Stomach smooth muscle (tissue), 2 donors: ENCODE data around the gene SCLY.

Source experiments
- H3K27ac ChIP-seq: one replicate; pipeline ENCODE4 v1.7.0; 2013; ENCODE audit warnings: mild to moderate bottlenecking, low read length, inconsistent platforms
- H3K27me3 ChIP-seq, 2 donors: one replicate each; pipeline ENCODE4 v1.7.0; 2013; ENCODE audit warnings: low read length in 2 of 2; ENCODE audit not compliant: insufficient read depth in 2 of 2, control insufficient read depth in 1 of 2
- H3K36me3 ChIP-seq, 2 donors: one replicate each; pipeline ENCODE4 v1.7.0; 2013; ENCODE audit warnings: low read length in 2 of 2; ENCODE audit not compliant: control insufficient read depth in 2 of 2, insufficient read depth in 2 of 2
- H3K4me1 ChIP-seq: one replicate; pipeline ENCODE4 v1.7.0; 2013; ENCODE audit warnings: low read length; ENCODE audit not compliant: control insufficient read depth, insufficient read depth
- H3K4me3 ChIP-seq, 2 donors: one replicate each; pipeline ENCODE4 v1.7.0; 2013; ENCODE audit warnings: low read length in 2 of 2
- H3K9ac ChIP-seq, 2 donors: one replicate each; pipeline ENCODE4 v1.7.0; 2013; ENCODE audit warnings: low read length in 2 of 2, mild to moderate bottlenecking in 1 of 2
- H3K9me3 ChIP-seq, 2 donors: one replicate each; pipeline ENCODE4 v1.7.0; 2013; ENCODE audit warnings: low read length in 2 of 2; ENCODE audit not compliant: control insufficient read depth in 2 of 2
- donor health status: healthy.
- donor health status: Pancreatic carcinoma.

The SCLY gene

GRCh38 chr2:238087211-238087610 lies 26.4 kb downstream of the SCLY start:
- H3K36me3 ChIP-seq: peaks cover 9% of the 10 kb centered on the region in 2 donors
- H3K27ac ChIP-seq: no peak overlapping the region
- H3K9me3 ChIP-seq: no peaks in the 10 kb centered on the region
- H3K27me3 ChIP-seq: no peaks in the 10 kb centered on the region
- H3K4me3 ChIP-seq: no peak overlapping the region
- H3K4me1 ChIP-seq: no peaks in the 10 kb centered on the region
- H3K9ac ChIP-seq: no peak overlapping the region

DNA sequence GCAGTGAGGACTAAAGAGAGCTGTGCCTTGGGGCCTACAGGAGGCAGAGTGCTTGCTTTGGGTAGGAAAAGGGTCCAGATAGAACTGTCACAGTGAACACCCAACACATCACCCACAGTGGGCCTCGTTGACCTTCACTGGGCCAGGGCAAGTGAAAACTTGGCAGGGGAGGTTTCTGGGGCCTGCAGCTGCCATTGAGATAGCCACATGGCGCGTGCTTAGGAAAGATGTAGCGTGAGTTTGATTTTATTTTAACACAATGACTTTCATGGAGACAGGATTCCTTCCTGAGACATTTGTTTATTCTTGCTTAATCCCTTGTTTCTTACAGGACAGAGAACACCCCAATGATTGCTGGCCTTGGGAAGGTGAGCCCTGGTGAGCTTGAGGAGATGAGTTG lies 30.1 kb downstream of the SCLY start:
- no peak overlapping the region for H3K27ac ChIP-seq
- H3K9ac ChIP-seq: no peak overlapping the region
- H3K4me1 ChIP-seq: no peaks in the 10 kb centered on the region
- no peak overlapping the region for H3K4me3 ChIP-seq
- no peaks in the 10 kb centered on the region for H3K27me3 ChIP-seq
- H3K9me3 ChIP-seq: no peaks in the 10 kb centered on the region
- H3K36me3 ChIP-seq: no peaks in the 10 kb centered on the region

GRCh38 chr2:238091436-238092060 lies 30.7 kb downstream of the SCLY start:
- H3K36me3 ChIP-seq: no peaks in the 10 kb centered on the region

GRCh38 chr2:238092486-238093035 lies 31.8 kb downstream of the SCLY start:
- Histone ChIP-seq H3K4me1 (no peaks in the 10 kb centered on the region), H3K36me3 (no peaks in the 10 kb centered on the region), H3K27ac (no peak overlapping the region), H3K9me3 (no peaks in the 10 kb centered on the region), H3K27me3 (no peaks in the 10 kb centered on the region), H3K9ac (no peak overlapping the region), H3K4me3 (no peak overlapping the region)

More at GRCh38 chr2:238091436-238092060, 30.7 kb downstream of the SCLY start:
- Histone ChIP-seq H3K27me3 (no peaks in the 10 kb centered on the region), H3K27ac (no peak overlapping the region), H3K4me3 (no peak overlapping the region), H3K9me3 (no peaks in the 10 kb centered on the region), H3K9ac (no peak overlapping the region), H3K4me1 (no peaks in the 10 kb centered on the region)

GRCh38 chr2:238093181-238094140 lies 32.7 kb downstream of the SCLY start:
- no peaks in the 10 kb centered on the region for H3K36me3 ChIP-seq
- H3K27ac ChIP-seq: no peak overlapping the region
- peaks cover 2% of the 10 kb centered on the region for H3K4me1 ChIP-seq
- no peak overlapping the region for H3K9ac ChIP-seq
- no peak overlapping the region for H3K4me3 ChIP-seq
- no peaks in the 10 kb centered on the region for H3K9me3 ChIP-seq
- no peaks in the 10 kb centered on the region for H3K27me3 ChIP-seq

- no peaks in the 10 kb centered on the region for H3K27me3 ChIP-seq
- H3K36me3 ChIP-seq: no peaks in the 10 kb centered on the region
- no peak overlapping the region for H3K4me3 ChIP-seq
- H3K27ac ChIP-seq: no peak overlapping the region
- no peak overlapping the region for H3K9ac ChIP-seq
- H3K9me3 ChIP-seq: no peaks in the 10 kb centered on the region
- peaks cover 2% of the 10 kb centered on the region for H3K4me1 ChIP-seq
Measured at GRCh38 chr2:238094438-238095022, 33.7 kb downstream of the SCLY start.

GRCh38 chr2:238095143-238095542 lies 34.3 kb downstream of the SCLY start:
- Histone ChIP-seq H3K27me3 (no peaks in the 10 kb centered on the region), H3K9me3 (no peaks in the 10 kb centered on the region), H3K4me1 (peaks cover 2% of the 10 kb centered on the region), H3K4me3 (no peak overlapping the region), H3K9ac (no peak overlapping the region), H3K27ac (no peak overlapping the region), H3K36me3 (no peaks in the 10 kb centered on the region)

- H3K4me1 ChIP-seq: peaks cover 2% of the 10 kb centered on the region
- no peak overlapping the region for H3K9ac ChIP-seq
- H3K27ac ChIP-seq: no peak overlapping the region
- H3K9me3 ChIP-seq: no peaks in the 10 kb centered on the region
- H3K36me3 ChIP-seq: no peaks in the 10 kb centered on the region
- no peak overlapping the region for H3K4me3 ChIP-seq
- no peaks in the 10 kb centered on the region for H3K27me3 ChIP-seq
Measured at GRCh38 chr2:238096311-238097011, 35.7 kb downstream of the SCLY start.

- Histone ChIP-seq H3K9ac (no peak overlapping the region), H3K9me3 (no peaks in the 10 kb centered on the region), H3K4me3 (no peak overlapping the region), H3K27me3 (no peaks in the 10 kb centered on the region), H3K27ac (no peak overlapping the region), H3K4me1 (peaks cover 2% of the 10 kb centered on the region), H3K36me3 (no peaks in the 10 kb centered on the region)
Measured at GRCh38 chr2:238097201-238097987, 36.6 kb downstream of the SCLY start.
